Measurements from ENCODE around the gene CCDC28A. TPM values are rescaled to one million over a fixed set of nuclear protein-coding genes. Genes with fewer than 3 reads are reported as not detected.

Gene CCDC28A
- total RNA-seq, 1 experiment from 2014 or later: 12.0 TPM

GRCh38 chr6:138726066-138726756 lies 47.4 kb upstream of the CCDC28A start:
- CTCF ChIA-PET: interaction anchor here (1.0 kb wide), 1 partner anchor 638 kb away, joined by 3 read pairs; no protein-coding TSS in a partner anchor
- no peak for ATAC-seq

More at GRCh38 chr6:138726066-138726756, 47.4 kb upstream of the CCDC28A start:
- H3K27me3 ChIP-seq (ENCODE audit: insufficient read depth, low read length): no peaks in the 10 kb centered on the region
- no peaks in the 10 kb centered on the region for H3K36me3 ChIP-seq (ENCODE audit: control insufficient read depth in 1 of 2, insufficient read depth in 2 of 2, low read length in 2 of 2)
- no peak overlapping the region for H3K4me2 ChIP-seq (ENCODE audit: low read length)
- H3K9me3 ChIP-seq (ENCODE audit: control insufficient read depth in 1 of 2, insufficient read depth in 1 of 2, low read depth in 1 of 2, low read length in 2 of 2): no peaks in the 10 kb centered on the region
- peaks cover 28 to 34% of the 10 kb centered on the region in 2 experiments for H3K4me1 ChIP-seq (ENCODE audit: control insufficient read depth in 1 of 2, insufficient read depth in 2 of 2, low read length in 2 of 2)
- H3K27ac ChIP-seq (ENCODE audit: low read depth, low read length): no peak overlapping the region
- no peaks in the 10 kb centered on the region for H3K79me2 ChIP-seq (ENCODE audit: insufficient read depth, low read length)
- ChIA-PET RAD21 (ENCODE audit: low non-redundant PET in 1 of 2, low total read pairs in 2 of 2, uncharacterized antibody in 2 of 2, unreplicated experiment in 2 of 2) (no interaction called here), POLR2A (no interaction called here)
- H3K9me2 ChIP-seq (ENCODE audit: insufficient read depth): no peaks in the 10 kb centered on the region
- TF ChIP-seq CTCF (IDR thresholded peaks at IDR 0.05 in 2 of 3, conservative IDR thresholded peaks at IDR 0.05 in 1 of 3; ENCODE audit: borderline replicate concordance in 1 of 3, insufficient read depth in 1 of 3, low read depth in 2 of 3, low read length in 2 of 3) (no peak), REST (IDR thresholded peaks at IDR 0.05; ENCODE audit: low read depth) (no peak), FOSL1 (IDR thresholded peaks at IDR 0.05; ENCODE audit: low read depth) (no peak), ZBTB33 (IDR thresholded peaks at IDR 0.05; ENCODE audit: extremely low read depth, insufficient replicate concordance, low read length) (no peak), SRF (IDR thresholded peaks at IDR 0.05; ENCODE audit: low read depth) (no peak), EZH2phosphoT487 (IDR thresholded peaks at IDR 0.05; ENCODE audit: borderline replicate concordance) (no peak), EGR1 (IDR thresholded peaks at IDR 0.05; ENCODE audit: low read depth) (no peak), ATF3 (IDR thresholded peaks at IDR 0.05) (no peak), EZH2 (IDR thresholded peaks at IDR 0.05) (no peak), YY1 (IDR thresholded peaks at IDR 0.05; ENCODE audit: extremely low read depth, insufficient replicate concordance, low read depth, low read length) (no peak), CBX3 (IDR thresholded peaks at IDR 0.05; ENCODE audit: low read depth) (no peak), POLR2A (IDR thresholded peaks at IDR 0.05; ENCODE audit: borderline replicate concordance, extremely low read depth, insufficient read depth, insufficient read length) (no peak), JUND (IDR thresholded peaks at IDR 0.05) (no peak), CEBPB (IDR thresholded peaks at IDR 0.05; ENCODE audit: low read depth) (no peak), MAX (IDR thresholded peaks at IDR 0.05) (no peak), TCF7L2 (IDR thresholded peaks at IDR 0.05; ENCODE audit: borderline replicate concordance, extremely low read depth, insufficient read depth, insufficient read length) (no peak), ZFX (IDR thresholded peaks at IDR 0.05) (no peak), RAD21 (IDR thresholded peaks at IDR 0.05; ENCODE audit: low read depth) (no peak), ZNF274 (IDR thresholded peaks at IDR 0.05; ENCODE audit: low read depth, low read length) (no peak)
- intact Hi-C loops (cut with micrococcal nuclease): no loop called here
- H3K4me3 ChIP-seq (replicated peaks in 1 of 2; ENCODE audit: low read depth in 1 of 2, low read length in 2 of 2): no peak overlapping the region
- no peak overlapping the region for H3K9ac ChIP-seq (ENCODE audit: low read length)
- H4K20me1 ChIP-seq (ENCODE audit: insufficient read depth): no peaks in the 10 kb centered on the region
- BruUV-seq (replicated peaks): no TSS peak
- H2AFZ ChIP-seq (ENCODE audit: low read depth, low read length, poor library complexity, severe bottlenecking): no peak overlapping the region
- DNase-seq (ENCODE audit: low read depth, low spot score): no peak

Data from HCT116 (cell line).